GM23248 (cell line): ENCODE data around the gene SLC9A5.

Experiments
- EZH2 ChIP-seq: fragments of 200-600 bp; sonication (generic); IDR thresholded peaks from 2 replicates; pipeline ENCODE4 v1.6.1; 2018; ENCODE audit warnings: antibody characterized with exemption, mild to moderate bottlenecking; ENCODE audit not compliant: insufficient read depth, poor library complexity, severe bottlenecking
- EZH2phosphoT487 ChIP-seq: fragments of 200-600 bp; sonication (generic); IDR thresholded peaks from 2 replicates; pipeline ENCODE4 v1.6.1; 2018; ENCODE audit warnings: antibody characterized with exemption, moderate library complexity, mild to moderate bottlenecking, low read depth; ENCODE audit not compliant: insufficient read depth

DNA sequence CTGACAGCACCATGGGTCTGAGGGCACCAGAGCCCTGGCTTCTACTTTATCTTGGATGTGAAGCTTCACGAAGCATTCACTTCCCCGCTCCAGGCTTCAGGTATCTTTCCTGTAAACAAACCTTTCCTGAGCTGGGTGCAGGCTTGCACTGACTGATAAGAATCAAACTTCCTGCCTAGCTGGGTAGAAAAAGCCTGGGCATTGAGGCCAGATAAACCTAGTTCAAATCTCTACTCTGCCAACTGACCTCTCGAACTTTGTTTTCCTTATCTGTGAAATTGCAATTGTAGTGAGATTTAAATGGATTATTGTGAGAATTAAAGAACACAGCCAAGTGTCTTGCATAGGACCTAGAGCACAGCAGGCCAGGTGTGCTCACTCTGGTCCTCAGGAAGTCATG lies 24.8 kb upstream of the SLC9A5 start:
- no peak for TF ChIP-seq EZH2
- TF ChIP-seq EZH2phosphoT487: no peak
